T-helper 1 cell treated with Interleukin-12 subunit alpha and Interleukin-12 subunit beta and Interleukin-4 antibody, amounts not matched to agents 30 μg/mL and 1 μg/mL, for 36 hours (primary cell): ENCODE data around the gene CYP11A1.
"Not testable (repeated sequence)": the region's sequence is repeated elsewhere in the genome, so short reads cannot be mapped to it uniquely, and the experiment has no call there.

Experiments used
- H3K27ac Mint-ChIP-seq: one replicate; pipeline ENCODE4 v1.8.0; 2021; ENCODE audit warnings: mild to moderate bottlenecking, mixed read lengths
- H3K27me3 Mint-ChIP-seq: one replicate; pipeline ENCODE4 v1.8.0; 2021; ENCODE audit warnings: low read depth, mixed read lengths
- H3K36me3 Mint-ChIP-seq: one replicate; pipeline ENCODE4 v1.8.0; 2021; ENCODE audit warnings: low read depth, mixed read lengths
- H3K4me1 Mint-ChIP-seq: one replicate; pipeline ENCODE4 v1.8.0; 2021; ENCODE audit warnings: low read depth, mixed read lengths
- H3K4me3 Mint-ChIP-seq: one replicate; pipeline ENCODE4 v1.8.0; 2021; ENCODE audit warnings: mild to moderate bottlenecking, moderate library complexity, mixed read lengths
- H3K9me3 Mint-ChIP-seq: one replicate; pipeline ENCODE4 v1.8.0; 2021; ENCODE audit warnings: mixed read lengths

The CYP11A1 gene

DNA sequence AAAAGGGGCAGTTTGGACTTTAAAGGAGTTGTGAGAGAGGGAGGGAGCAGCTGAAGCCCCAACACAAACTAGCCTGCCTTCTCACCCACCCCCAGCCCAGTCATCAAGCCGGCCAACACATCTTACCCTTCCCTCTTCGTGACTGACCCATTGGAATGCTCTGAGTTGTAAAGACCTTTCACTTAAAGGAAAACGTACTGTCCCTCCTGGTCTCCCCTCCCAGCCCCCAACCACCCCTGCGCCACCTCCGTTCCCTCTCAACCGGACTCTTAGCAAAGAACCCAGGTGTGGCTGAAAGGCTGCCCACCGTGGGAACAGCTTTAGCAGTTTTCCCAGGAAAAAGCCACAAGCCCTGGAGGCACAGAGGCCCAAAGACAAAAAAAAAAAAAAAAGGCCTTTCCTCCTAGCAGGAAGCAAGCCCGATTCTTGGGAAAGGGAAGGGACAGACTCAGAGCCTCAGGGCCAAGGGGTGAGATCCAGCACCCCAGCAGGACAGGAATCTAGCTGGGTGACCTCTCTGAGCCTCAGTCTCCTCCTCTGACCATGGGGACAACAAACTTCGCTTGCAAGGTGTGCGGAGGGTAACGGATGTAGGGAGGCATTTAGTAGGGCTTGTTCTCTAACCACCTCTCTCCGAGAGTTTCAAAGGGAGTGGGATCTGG lies 2.4 kb downstream of the CYP11A1 start:
- H3K4me1 Mint-ChIP-seq: no peaks in the 10 kb centered on the region
- no peaks in the 10 kb centered on the region for H3K36me3 Mint-ChIP-seq
- peaks cover 59% of the 10 kb centered on the region for H3K27me3 Mint-ChIP-seq
- H3K27ac Mint-ChIP-seq: no peak overlapping the region
- no peaks in the 10 kb centered on the region for H3K9me3 Mint-ChIP-seq
- peak overlapping the region; percentile 58 for H3K4me3 Mint-ChIP-seq

DNA sequence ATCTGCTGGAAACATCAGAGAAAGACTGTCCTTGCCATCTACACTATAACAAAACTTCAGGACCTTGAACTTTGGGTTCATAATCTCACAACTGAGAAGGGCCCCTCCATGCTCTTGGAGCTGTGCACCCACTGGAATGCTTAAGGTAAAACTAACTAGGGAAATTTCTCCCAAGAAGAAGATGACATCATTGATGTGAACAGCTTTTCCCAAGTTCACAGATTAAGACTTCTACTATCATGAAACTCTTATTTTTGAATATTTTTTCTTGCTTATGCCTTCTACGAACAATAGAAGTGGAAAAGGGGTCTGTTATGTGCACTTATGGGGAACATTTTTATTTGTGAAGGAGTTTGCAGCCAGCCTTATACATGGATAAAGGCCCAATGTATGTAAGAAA lies 5.0 kb downstream of the CYP11A1 start:
- no peaks in the 10 kb centered on the region for H3K36me3 Mint-ChIP-seq
- H3K27ac Mint-ChIP-seq: no peak overlapping the region
- H3K4me1 Mint-ChIP-seq: no peaks in the 10 kb centered on the region
- H3K27me3 Mint-ChIP-seq: peaks cover 39% of the 10 kb centered on the region
- no peaks in the 10 kb centered on the region for H3K9me3 Mint-ChIP-seq
- H3K4me3 Mint-ChIP-seq: no peak overlapping the region

DNA sequence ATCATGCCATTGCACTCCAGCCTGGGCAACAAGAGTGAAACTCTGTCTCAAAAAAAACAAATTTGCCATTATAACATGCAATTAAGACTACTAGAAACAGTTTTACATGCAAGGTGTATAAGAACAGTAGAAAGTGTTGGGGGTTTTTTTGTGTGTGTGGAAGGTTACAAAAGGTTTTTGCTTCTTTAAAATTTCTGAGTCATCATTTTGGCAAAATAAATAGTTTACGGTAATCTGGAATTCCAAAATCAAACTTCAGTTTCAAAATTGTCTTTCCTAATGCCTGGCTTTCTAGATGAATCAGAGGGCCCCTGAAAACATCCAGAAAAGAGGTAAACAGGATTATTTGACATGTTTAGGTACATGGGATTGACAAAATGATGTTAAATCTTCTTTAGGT lies 6.6 kb downstream of the CYP11A1 start:
- not testable (repeated sequence) for H3K9me3 Mint-ChIP-seq, H3K4me1 Mint-ChIP-seq, H3K27ac Mint-ChIP-seq, H3K36me3 Mint-ChIP-seq, H3K4me3 Mint-ChIP-seq
- peaks cover 26% of the 10 kb centered on the region for H3K27me3 Mint-ChIP-seq

DNA sequence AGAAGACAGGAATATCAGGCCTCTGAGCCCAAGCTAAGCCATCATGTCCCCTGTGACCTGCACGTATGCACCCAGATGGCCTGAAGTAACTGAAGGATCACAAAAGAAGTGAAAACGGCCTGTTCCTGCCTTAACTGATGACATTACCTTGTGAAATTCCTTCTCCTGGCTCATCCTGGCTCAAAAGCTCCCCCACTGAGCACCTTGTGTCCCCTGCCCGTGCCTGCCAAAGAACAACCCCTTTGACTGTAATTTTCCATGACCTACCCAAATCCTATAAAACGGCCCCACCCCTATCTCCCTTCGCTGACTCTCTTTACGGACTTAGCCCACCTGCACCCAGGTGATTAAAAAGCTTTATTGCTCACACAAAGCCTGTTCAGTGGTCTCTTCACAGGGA lies 8.1 kb downstream of the CYP11A1 start:
- H3K27ac Mint-ChIP-seq, H3K9me3 Mint-ChIP-seq, H3K4me1 Mint-ChIP-seq, H3K4me3 Mint-ChIP-seq, H3K36me3 Mint-ChIP-seq: not testable (repeated sequence)
- H3K27me3 Mint-ChIP-seq: peaks cover 28% of the 10 kb centered on the region

DNA sequence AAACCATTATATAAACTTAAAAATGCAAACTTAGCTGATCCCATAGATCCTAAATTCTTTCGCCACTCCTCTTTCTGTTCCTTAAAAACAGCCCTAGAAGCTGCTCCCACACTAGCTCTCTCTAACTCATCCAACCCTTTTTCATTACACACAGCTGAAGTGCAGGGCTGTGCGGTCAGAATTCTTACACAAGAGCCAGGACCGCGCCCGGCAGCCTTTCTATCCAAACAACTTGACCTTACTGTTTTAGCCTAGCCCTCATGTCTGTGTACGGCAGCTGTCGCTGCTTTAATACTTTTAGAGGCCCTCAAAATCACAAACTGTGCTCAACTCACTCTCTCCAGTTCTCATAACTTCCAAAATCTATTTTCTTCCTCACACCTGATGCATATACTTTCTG lies 9.9 kb downstream of the CYP11A1 start:
- not testable (repeated sequence) for H3K36me3 Mint-ChIP-seq, H3K4me1 Mint-ChIP-seq, H3K27ac Mint-ChIP-seq, H3K4me3 Mint-ChIP-seq
- peaks cover 11% of the 10 kb centered on the region for H3K9me3 Mint-ChIP-seq
- H3K27me3 Mint-ChIP-seq: peaks cover 31% of the 10 kb centered on the region

DNA sequence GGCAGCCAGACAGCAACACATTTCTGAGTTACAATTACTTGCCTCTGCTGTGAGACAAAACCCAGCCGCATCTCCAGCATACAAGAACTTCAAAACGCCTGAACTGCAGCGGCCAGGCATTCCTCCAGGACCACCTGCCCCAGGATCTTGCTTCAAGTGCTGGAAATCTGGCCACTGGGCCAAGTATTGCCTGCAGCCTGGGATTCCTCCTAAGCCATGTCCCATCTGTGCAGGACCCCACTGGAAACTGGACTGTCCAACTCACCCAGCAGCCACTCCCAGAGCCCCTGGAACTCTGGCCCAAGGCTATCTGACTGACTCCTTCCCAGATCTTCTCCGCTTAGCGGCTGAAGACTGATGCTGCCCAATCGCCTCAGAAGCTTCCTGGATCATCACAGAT lies 11.4 kb downstream of the CYP11A1 start:
- not testable (repeated sequence) for H3K27ac Mint-ChIP-seq, H3K4me1 Mint-ChIP-seq, H3K36me3 Mint-ChIP-seq, H3K4me3 Mint-ChIP-seq
- Mint-ChIP-seq H3K9me3 (peaks cover 11% of the 10 kb centered on the region), H3K27me3 (peaks cover 25% of the 10 kb centered on the region)

DNA sequence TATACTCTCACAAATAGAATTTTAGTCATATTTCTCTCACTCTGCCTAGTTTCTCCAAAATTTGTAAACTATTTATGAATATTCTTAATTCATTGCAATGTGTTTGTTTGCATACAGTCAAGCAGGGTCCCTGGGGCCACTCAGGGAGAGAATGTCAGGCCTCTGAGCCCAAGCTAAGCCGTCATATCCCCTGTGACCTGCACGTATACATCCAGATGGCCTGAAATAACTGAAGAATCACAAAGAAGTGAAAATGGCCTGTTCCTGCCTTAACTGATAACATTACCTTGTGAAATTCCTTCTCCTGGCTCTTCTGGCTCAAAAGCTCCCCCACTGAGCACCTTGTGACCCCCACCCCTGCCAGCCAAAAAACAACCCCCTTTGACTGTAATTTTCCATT lies 13.5 kb downstream of the CYP11A1 start:
- not testable (repeated sequence) for H3K4me1 Mint-ChIP-seq, H3K36me3 Mint-ChIP-seq, H3K4me3 Mint-ChIP-seq, H3K27ac Mint-ChIP-seq
- H3K27me3 Mint-ChIP-seq: peaks cover 25% of the 10 kb centered on the region
- peaks cover 11% of the 10 kb centered on the region for H3K9me3 Mint-ChIP-seq

DNA sequence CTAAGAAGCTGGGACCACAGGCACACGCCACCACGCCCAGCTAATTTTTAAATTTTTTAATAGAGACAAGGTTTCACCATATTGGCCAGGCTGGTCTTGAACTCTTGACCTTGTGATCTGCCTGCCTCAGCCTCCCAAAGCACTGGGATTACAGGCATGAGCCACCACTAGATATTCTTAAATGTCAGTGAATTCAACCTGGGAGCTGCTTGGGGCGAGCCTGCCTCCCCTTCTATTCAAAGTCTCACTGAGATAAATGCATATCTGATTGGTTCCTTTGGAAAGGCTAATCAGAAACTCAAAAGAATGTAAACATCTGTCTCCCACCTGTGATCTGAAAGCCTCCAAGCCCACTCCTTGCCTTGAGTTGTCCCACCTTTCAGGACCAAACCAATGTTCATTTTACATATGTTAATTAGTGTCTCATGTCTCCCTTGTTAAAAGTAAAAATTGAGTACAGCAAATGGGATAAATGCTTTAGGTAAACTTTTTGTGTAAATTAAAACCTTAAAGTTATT lies 15.0 kb downstream of the CYP11A1 start:
- no peak overlapping the region for H3K4me3 Mint-ChIP-seq
- peaks cover 11% of the 10 kb centered on the region for H3K9me3 Mint-ChIP-seq
- no peaks in the 10 kb centered on the region for H3K4me1 Mint-ChIP-seq
- peaks cover 1% of the 10 kb centered on the region for H3K36me3 Mint-ChIP-seq
- H3K27me3 Mint-ChIP-seq: peaks cover 25% of the 10 kb centered on the region
- H3K27ac Mint-ChIP-seq: no peak overlapping the region

DNA sequence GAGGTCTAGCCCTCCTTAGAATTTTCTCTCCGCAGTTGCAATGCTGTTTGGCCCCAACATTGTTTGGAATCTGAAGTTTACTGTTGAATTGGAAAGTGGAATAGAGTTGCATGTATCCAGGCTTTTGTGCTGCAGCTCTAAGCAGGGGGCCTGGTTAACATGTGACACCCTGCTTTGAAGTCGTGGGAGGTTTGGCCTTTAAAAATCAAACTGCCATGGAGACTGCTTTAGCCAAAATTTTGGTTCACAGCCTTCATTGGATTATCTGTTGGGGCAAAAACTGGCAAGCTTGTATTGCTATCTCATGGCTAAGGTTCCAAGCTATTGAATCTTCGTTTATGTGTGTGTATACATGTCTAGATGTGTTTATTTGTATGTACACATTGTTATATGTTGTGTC lies 15.8 kb downstream of the CYP11A1 start:
- no peak overlapping the region for H3K27ac Mint-ChIP-seq
- peaks cover 25% of the 10 kb centered on the region for H3K27me3 Mint-ChIP-seq
- H3K4me1 Mint-ChIP-seq: no peaks in the 10 kb centered on the region
- peaks cover 1% of the 10 kb centered on the region for H3K36me3 Mint-ChIP-seq
- no peak overlapping the region for H3K4me3 Mint-ChIP-seq
- peaks cover 11% of the 10 kb centered on the region for H3K9me3 Mint-ChIP-seq

DNA sequence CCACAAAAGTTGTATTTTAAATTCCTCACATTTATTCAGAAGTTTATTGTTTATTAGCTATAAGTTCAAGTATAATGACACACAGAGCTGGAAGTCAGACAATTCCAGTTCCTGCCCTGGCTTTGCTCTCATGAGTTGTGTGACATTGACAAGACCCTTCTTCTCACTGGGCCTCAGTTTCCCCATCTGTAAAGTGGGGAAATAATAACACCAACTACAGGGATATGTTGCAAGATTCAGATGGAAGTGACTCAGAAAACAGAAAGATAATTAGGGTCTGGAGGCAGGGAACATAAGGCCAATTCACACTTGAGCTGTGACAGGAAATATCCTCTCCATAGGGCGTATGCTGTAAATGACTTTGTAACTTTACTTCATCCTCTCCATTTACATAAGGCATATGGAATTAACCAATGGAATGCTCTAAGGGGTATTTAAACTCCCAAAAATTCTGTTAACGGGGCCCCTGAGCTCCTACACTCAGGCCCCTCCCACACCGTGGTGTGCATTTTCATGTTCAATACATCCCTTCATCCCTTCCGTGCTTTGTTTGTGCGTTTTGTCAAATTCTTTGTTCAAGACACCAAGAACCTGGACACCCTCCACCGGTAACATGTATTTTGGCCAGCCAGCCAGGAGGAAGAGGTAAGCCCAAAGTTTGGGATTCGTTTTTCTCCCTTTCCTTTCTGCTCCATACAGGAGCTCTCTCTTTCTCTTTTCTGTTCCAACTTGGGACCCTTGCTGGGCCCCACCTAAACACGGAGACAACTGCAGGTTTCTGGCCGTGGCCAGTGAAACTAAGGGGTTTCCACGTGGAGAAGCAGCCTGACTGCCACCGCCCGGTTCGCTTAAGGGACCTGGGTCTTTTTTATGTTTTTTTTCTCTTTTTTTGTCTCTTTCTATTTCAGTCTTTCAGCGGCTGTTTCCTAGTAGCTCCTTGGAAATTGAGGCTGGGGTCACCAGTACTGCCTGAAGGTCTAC lies 16.9 kb downstream of the CYP11A1 start:
- H3K36me3 Mint-ChIP-seq: peaks cover 1% of the 10 kb centered on the region
- H3K4me3 Mint-ChIP-seq: no peak overlapping the region
- H3K27ac Mint-ChIP-seq: no peak overlapping the region
- H3K4me1 Mint-ChIP-seq: no peaks in the 10 kb centered on the region
- peaks cover 11% of the 10 kb centered on the region for H3K9me3 Mint-ChIP-seq
- H3K27me3 Mint-ChIP-seq: peaks cover 22% of the 10 kb centered on the region

DNA sequence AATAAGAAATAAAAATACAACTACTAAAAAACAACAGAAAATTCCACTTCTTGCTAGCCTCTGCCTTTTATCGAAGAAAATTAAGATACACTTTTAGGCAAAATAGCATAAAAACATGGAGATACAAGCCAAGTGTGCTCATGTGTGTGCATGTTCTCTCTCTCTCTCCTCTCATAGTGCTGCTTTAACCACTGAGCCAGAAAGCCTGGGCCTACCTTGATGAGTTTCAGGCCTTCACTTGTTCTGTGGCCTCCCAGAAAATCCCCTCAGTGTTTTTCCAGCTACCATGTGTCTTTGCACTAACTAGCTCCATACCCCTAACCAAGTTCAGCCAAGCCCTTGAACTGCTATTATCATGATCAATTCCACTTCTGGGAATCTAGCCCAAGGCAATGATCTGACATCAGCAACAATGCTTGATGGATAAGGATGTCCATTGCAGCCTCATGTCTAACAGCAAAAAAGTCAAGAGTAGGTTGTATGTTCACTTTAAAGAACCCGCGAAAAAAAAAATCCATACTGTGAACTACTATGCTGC lies 18.1 kb downstream of the CYP11A1 start:
- Mint-ChIP-seq H3K9me3 (peaks cover 1% of the 10 kb centered on the region), H3K27ac (no peak overlapping the region), H3K4me1 (peaks cover 2% of the 10 kb centered on the region), H3K4me3 (no peak overlapping the region), H3K36me3 (no peaks in the 10 kb centered on the region), H3K27me3 (peaks cover 9% of the 10 kb centered on the region)

DNA sequence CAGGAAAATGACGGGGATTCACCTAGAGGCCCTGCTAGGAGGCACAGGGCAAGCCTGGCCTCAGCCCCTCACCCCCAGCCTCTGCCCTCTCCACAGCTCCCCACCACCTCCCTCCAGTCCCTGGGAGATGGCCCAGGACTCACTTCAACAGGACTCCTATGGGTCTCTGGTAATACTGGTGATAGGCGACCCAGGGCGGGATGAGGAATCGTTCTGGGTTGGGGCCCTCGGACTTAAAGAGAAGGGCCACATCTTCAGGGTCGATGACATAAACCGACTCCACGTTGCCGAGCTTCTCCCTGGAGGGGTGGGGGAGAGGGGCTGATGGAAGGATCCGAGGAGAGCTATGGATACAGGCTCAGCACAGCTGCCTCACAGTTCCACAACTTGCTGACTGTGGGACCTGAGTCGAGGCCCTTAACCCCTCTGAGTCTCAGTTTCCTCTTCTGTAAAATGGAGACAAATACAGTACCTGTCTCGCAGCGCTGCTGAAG lies 19.6 kb downstream of the CYP11A1 start:
- H3K27me3 Mint-ChIP-seq: peaks cover 3% of the 10 kb centered on the region
- H3K4me3 Mint-ChIP-seq: no peak overlapping the region
- no peaks in the 10 kb centered on the region for H3K9me3 Mint-ChIP-seq
- peaks cover 2% of the 10 kb centered on the region for H3K4me1 Mint-ChIP-seq
- no peaks in the 10 kb centered on the region for H3K36me3 Mint-ChIP-seq
- no peak overlapping the region for H3K27ac Mint-ChIP-seq

DNA sequence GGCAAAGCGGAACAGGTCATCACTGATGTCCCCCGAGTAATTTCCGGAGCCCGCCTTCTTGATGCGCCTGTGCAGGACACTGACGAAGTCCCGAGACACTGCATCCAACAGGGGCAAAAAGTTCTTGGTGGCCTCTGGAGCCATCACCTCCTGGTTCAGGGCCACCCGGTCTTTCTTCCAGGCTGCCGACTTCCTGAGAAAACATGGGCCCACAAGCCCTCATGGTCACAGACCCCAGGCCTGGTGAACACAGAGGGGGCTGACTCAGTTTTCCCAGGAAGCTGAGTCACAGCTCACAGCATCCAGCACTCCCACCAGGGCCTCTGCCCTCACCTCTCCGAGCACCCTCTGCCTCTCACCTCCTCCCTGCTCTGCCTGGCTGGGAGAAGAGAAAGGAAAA lies 22.4 kb downstream of the CYP11A1 start:
- H3K4me1 Mint-ChIP-seq: peaks cover 2% of the 10 kb centered on the region
- H3K4me3 Mint-ChIP-seq: no peak overlapping the region
- H3K27me3 Mint-ChIP-seq: no peaks in the 10 kb centered on the region
- no peaks in the 10 kb centered on the region for H3K9me3 Mint-ChIP-seq
- no peaks in the 10 kb centered on the region for H3K36me3 Mint-ChIP-seq
- H3K27ac Mint-ChIP-seq: no peak overlapping the region

DNA sequence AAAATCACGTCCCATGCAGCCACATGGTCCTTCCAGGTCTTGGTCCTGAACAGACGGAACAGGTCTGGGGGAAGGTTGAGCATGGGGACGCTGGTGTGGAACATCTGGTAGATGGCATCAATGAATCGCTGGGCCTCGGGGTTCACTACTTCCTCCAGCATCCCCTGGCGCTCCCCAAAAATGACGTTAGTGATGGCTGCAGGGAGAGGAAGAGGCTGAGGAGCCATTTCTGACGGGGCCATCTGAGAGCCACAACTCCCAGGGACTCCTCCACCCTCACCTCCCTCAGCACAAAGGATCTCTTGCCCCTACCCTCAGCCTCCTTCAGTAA lies 23.7 kb downstream of the CYP11A1 start:
- peaks cover 2% of the 10 kb centered on the region for H3K4me1 Mint-ChIP-seq
- no peaks in the 10 kb centered on the region for H3K9me3 Mint-ChIP-seq
- no peak overlapping the region for H3K27ac Mint-ChIP-seq
- H3K36me3 Mint-ChIP-seq: no peaks in the 10 kb centered on the region
- no peak overlapping the region for H3K4me3 Mint-ChIP-seq
- H3K27me3 Mint-ChIP-seq: no peaks in the 10 kb centered on the region
